ENCODE results near the gene CLEC1B.

DNA sequence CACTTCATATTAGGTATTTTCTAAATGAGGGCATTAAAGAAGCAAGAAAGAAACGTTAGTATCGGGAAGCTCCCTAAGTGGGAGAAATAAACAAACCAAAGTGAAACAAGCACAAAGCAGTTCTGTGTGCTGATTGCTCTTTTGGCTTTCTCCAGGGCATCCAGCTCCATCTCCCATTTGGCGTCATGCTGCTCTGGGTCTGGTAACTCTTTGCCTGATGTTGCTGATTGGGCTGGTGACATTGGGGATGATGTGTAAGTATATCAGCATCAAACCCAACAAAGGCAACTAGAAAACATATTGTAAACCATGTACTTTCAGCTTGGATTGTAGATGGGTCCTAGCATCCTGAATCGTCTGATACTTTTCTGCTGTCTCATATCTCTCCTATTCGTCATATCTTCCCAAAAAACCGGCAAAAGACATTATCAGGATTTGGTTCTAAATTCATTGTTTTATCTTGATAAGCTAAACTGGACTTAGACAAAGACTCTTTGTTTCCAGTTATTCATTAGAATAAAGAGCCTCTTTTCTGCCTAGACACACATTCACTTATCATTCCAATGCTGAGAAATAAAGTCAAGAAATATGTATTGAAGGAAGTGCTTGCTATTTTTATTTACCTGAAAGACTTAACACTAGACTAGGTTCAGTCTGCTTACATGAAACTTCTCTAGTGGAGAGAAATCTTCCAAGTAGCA, 13.9 kb upstream of the CLEC1B start:
- TF ChIP-seq, protein P1, sequence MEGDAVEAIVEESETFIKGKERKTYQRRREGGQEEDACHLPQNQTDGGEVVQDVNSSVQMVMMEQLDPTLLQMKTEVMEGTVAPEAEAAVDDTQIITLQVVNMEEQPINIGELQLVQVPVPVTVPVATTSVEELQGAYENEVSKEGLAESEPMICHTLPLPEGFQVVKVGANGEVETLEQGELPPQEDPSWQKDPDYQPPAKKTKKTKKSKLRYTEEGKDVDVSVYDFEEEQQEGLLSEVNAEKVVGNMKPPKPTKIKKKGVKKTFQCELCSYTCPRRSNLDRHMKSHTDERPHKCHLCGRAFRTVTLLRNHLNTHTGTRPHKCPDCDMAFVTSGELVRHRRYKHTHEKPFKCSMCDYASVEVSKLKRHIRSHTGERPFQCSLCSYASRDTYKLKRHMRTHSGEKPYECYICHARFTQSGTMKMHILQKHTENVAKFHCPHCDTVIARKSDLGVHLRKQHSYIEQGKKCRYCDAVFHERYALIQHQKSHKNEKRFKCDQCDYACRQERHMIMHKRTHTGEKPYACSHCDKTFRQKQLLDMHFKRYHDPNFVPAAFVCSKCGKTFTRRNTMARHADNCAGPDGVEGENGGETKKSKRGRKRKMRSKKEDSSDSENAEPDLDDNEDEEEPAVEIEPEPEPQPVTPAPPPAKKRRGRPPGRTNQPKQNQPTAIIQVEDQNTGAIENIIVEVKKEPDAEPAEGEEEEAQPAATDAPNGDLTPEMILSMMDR (conservative IDR thresholded peaks at IDR 0.05; ENCODE audit: low read length): no peak
- TF ChIP-seq EZH2phosphoT487 (IDR thresholded peaks at IDR 0.05; ENCODE audit: borderline replicate concordance): no peak
